WTC11 (cell line): ENCODE data around the gene CCDC158. TPM values are rescaled to one million over a fixed set of nuclear protein-coding genes. Genes with fewer than 3 reads are reported as not detected.

Experiments
- ATAC-seq: fragments of 200-7000 bp; cut with Tn5 transposase; 2 replicates; pipeline ENCODE4 v1.10.0; 2021; ENCODE audit warnings: mild to moderate bottlenecking, moderate library complexity
- CTCF ChIA-PET: fragments of 300-600 bp; sonication (Branson Sonifier 250); formaldehyde crosslinking; loops from one replicate; lab custom pipeline; 2021; ENCODE audit warnings: antibody characterized with exemption; lab: Charles Lee
- POLR2A ChIA-PET: fragments of 350-600 bp; sonication (Branson Sonifier 250); formaldehyde crosslinking; loops from one replicate; lab custom pipeline; 2021; ENCODE audit warnings: antibody characterized with exemption; lab: Charles Lee
- DNase-seq: peaks from one replicate; pipeline ENCODE4 v3.0.0; 2021; ENCODE audit warnings: low spot score
- H3K27ac Mint-ChIP-seq: 2 replicates; pipeline ENCODE4 v1.8.0; 2021; ENCODE audit warnings: mixed read lengths
- H3K27me3 Mint-ChIP-seq: 2 replicates; pipeline ENCODE4 v1.8.0; 2021; ENCODE audit warnings: low read depth, mild to moderate bottlenecking, moderate library complexity, mixed read lengths
- H3K36me3 Mint-ChIP-seq: 2 replicates; pipeline ENCODE4 v1.8.0; 2021; ENCODE audit warnings: mixed read lengths
- H3K4me1 Mint-ChIP-seq: 2 replicates; pipeline ENCODE4 v1.8.0; 2022; ENCODE audit warnings: mixed read lengths
- H3K4me3 Mint-ChIP-seq: 2 replicates; pipeline ENCODE4 v1.8.0; 2021; ENCODE audit warnings: mild to moderate bottlenecking, moderate library complexity, mixed read lengths
- H3K9me3 Mint-ChIP-seq: 2 replicates; pipeline ENCODE4 v1.8.0; 2021; ENCODE audit warnings: mixed read lengths
- CREB1 ChIP-seq: sonication (generic); formaldehyde crosslinking; IDR thresholded peaks from 2 replicates; pipeline ENCODE4 v1.8.0; 2023; ENCODE audit warnings: mild to moderate bottlenecking, missing genetic modification reagents
- ELF4 ChIP-seq: sonication (generic); formaldehyde crosslinking; IDR thresholded peaks from 2 replicates; pipeline ENCODE4 v1.8.1; 2022; ENCODE audit warnings: low read depth, mild to moderate bottlenecking, moderate library complexity, missing genetic modification reagents
- GRHL2 ChIP-seq: fragments of 250-450 bp; sonication (Bioruptor Pico); IDR thresholded peaks from 2 replicates; pipeline ENCODE4 v1.8.0; 2022; ENCODE audit warnings: mild to moderate bottlenecking, moderate library complexity; ENCODE audit not compliant: insufficient replicate concordance, severe bottlenecking
- NFE2L1 ChIP-seq: sonication (generic); formaldehyde crosslinking; IDR thresholded peaks from 2 replicates; pipeline ENCODE4 v1.8.1; 2023; ENCODE audit warnings: missing genetic modification reagents
- RELA ChIP-seq: sonication (generic); formaldehyde crosslinking; IDR thresholded peaks from 2 replicates; pipeline ENCODE4 v1.8.1; 2022; ENCODE audit warnings: missing genetic modification reagents, mild to moderate bottlenecking, borderline replicate concordance
- SP1 ChIP-seq: sonication (generic); formaldehyde crosslinking; conservative IDR thresholded peaks from 2 replicates; pipeline ENCODE4 v1.8.1; 2022; ENCODE audit warnings: missing genetic modification reagents
- TEAD1 ChIP-seq: sonication (generic); formaldehyde crosslinking; IDR thresholded peaks from 2 replicates; pipeline ENCODE4 v1.8.0; 2022; ENCODE audit warnings: mild to moderate bottlenecking, missing genetic modification reagents
- ZNF121 ChIP-seq: sonication (generic); formaldehyde crosslinking; IDR thresholded peaks from 2 replicates; pipeline ENCODE4 v1.8.0; 2023; ENCODE audit warnings: missing genetic modification reagents
- ZNF138 ChIP-seq: sonication (generic); formaldehyde crosslinking; conservative IDR thresholded peaks from 2 replicates; pipeline ENCODE4 v1.8.1; 2022; ENCODE audit warnings: mild to moderate bottlenecking, moderate library complexity, missing genetic modification reagents
- ZNF396 ChIP-seq: fragments of 250-450 bp; sonication (Bioruptor Pico); IDR thresholded peaks from 2 replicates; pipeline ENCODE4 v1.8.0; 2021; ENCODE audit warnings: mild to moderate bottlenecking, moderate library complexity, borderline replicate concordance
- total RNA-seq: library from RNA; stranded (reverse); gene quantifications from 3 replicates; pipeline ENCODE4 v1.2.3, GENCODE V29; 2021
- TF ChIP-seq, protein P1 (sequence below): sonication (generic); formaldehyde crosslinking; IDR thresholded peaks from 2 replicates; pipeline ENCODE4 v1.8.0; 2022; ENCODE audit warnings: mild to moderate bottlenecking, missing genetic modification reagents
- TF ChIP-seq, protein P2 (sequence below): sonication (generic); formaldehyde crosslinking; IDR thresholded peaks from 2 replicates; pipeline ENCODE4 v1.8.1; 2022; ENCODE audit warnings: mild to moderate bottlenecking, missing genetic modification reagents, moderate library complexity, borderline replicate concordance
- TF ChIP-seq, protein P3 (sequence below): sonication (generic); formaldehyde crosslinking; conservative IDR thresholded peaks from 2 replicates; pipeline ENCODE4 v1.8.1; 2023; ENCODE audit warnings: mild to moderate bottlenecking, low read depth, missing genetic modification reagents, moderate library complexity
- TF ChIP-seq, protein P4 (sequence below): fragments of 250-450 bp; sonication (Bioruptor Pico); IDR thresholded peaks from 2 replicates; pipeline ENCODE4 v1.9.0; 2021; ENCODE audit warnings: moderate library complexity, mild to moderate bottlenecking, inconsistent platforms, borderline replicate concordance
- TF ChIP-seq, protein P5 (sequence below): sonication (generic); formaldehyde crosslinking; IDR thresholded peaks from 2 replicates; pipeline ENCODE4 v1.8.1; 2023; ENCODE audit warnings: mild to moderate bottlenecking, missing genetic modification reagents
- TF ChIP-seq, protein P6 (sequence below): sonication (generic); formaldehyde crosslinking; IDR thresholded peaks from 2 replicates; pipeline ENCODE4 v1.8.1; 2023; ENCODE audit warnings: mild to moderate bottlenecking, missing genetic modification reagents
- TF ChIP-seq, protein P7 (sequence below): sonication (generic); formaldehyde crosslinking; IDR thresholded peaks from 2 replicates; pipeline ENCODE4 v1.8.0; 2022; ENCODE audit warnings: mild to moderate bottlenecking, missing genetic modification reagents

Gene CCDC158
- total RNA-seq, 1 experiment from 2014 or later = 0.15 TPM

DNA sequence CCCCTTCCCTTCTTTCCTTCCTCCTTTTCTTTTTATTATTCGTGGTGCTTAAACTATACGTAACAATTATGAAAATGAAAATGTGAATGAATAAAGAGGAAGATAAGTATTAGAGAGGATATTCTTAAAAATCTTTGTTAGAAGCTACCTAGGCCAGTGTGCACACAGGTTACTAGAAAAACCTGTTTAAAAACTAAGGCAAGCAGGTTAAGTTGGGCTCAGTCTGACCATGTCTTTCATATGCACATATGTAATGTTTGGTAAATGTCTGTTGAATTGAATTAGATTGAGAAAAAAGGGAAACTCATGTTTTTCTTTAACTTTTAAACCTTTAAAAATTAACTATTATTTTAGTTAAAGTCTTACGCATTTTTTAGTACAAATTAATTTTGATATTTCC is 21.9 kb upstream of the CCDC158 start:
- DNase-seq = no peak
- TF ChIP-seq, protein P1, sequence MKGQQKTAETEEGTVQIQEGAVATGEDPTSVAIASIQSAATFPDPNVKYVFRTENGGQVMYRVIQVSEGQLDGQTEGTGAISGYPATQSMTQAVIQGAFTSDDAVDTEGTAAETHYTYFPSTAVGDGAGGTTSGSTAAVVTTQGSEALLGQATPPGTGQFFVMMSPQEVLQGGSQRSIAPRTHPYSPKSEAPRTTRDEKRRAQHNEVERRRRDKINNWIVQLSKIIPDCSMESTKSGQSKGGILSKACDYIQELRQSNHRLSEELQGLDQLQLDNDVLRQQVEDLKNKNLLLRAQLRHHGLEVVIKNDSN (CRISPR knock-in tag) = no peak
- TF ChIP-seq, protein P2, sequence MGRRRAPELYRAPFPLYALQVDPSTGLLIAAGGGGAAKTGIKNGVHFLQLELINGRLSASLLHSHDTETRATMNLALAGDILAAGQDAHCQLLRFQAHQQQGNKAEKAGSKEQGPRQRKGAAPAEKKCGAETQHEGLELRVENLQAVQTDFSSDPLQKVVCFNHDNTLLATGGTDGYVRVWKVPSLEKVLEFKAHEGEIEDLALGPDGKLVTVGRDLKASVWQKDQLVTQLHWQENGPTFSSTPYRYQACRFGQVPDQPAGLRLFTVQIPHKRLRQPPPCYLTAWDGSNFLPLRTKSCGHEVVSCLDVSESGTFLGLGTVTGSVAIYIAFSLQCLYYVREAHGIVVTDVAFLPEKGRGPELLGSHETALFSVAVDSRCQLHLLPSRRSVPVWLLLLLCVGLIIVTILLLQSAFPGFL (CRISPR knock-in tag) = no peak
- POLR2A ChIA-PET = interaction anchor here (0.6 kb wide), 1 partner anchor 203 kb away, joined by 3 read pairs; no protein-coding TSS in a partner anchor
- peak; percentile 59 for ATAC-seq
- H3K27ac Mint-ChIP-seq = peak overlapping the region; percentile 81
- no peaks in the 10 kb centered on the region for H3K27me3 Mint-ChIP-seq
- CTCF ChIA-PET = interaction anchor here (0.9 to 1.6 kb wide), 2 partner anchors 62 to 315 kb away, joined by 3 to 6 read pairs; no protein-coding TSS in a partner anchor
- peaks cover 11% of the 10 kb centered on the region for H3K36me3 Mint-ChIP-seq
- peak overlapping the region; percentile 33 for H3K4me3 Mint-ChIP-seq
- H3K4me1 Mint-ChIP-seq = peaks cover 31% of the 10 kb centered on the region
- H3K9me3 Mint-ChIP-seq = peaks cover 15% of the 10 kb centered on the region

DNA sequence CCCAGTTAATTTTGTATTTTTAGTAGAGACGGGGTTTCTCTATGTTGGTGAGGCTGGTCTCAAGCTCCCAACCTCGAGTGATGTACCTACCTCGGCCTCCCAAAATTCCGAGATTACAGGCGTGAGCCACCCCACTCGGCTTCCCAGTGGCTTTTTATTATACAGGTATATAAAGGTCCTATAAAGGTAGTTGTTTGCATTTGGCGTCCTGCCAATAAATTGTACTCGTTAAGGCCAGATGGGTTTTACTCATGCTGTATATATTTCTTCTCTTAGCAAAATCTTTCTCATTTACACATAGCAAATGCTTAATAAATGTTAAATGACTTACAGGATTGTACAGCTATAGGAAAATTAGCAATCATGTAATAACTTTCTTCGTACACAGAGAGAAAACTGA is 20.9 kb upstream of the CCDC158 start:
- TF ChIP-seq CREB1 (CRISPR knock-in tag) (no peak), ELF4 (CRISPR knock-in tag) (no peak), TEAD1 (CRISPR knock-in tag) (no peak), ZNF138 (no peak), ZNF121 (no peak), RELA (no peak)
- TF ChIP-seq, protein P3, sequence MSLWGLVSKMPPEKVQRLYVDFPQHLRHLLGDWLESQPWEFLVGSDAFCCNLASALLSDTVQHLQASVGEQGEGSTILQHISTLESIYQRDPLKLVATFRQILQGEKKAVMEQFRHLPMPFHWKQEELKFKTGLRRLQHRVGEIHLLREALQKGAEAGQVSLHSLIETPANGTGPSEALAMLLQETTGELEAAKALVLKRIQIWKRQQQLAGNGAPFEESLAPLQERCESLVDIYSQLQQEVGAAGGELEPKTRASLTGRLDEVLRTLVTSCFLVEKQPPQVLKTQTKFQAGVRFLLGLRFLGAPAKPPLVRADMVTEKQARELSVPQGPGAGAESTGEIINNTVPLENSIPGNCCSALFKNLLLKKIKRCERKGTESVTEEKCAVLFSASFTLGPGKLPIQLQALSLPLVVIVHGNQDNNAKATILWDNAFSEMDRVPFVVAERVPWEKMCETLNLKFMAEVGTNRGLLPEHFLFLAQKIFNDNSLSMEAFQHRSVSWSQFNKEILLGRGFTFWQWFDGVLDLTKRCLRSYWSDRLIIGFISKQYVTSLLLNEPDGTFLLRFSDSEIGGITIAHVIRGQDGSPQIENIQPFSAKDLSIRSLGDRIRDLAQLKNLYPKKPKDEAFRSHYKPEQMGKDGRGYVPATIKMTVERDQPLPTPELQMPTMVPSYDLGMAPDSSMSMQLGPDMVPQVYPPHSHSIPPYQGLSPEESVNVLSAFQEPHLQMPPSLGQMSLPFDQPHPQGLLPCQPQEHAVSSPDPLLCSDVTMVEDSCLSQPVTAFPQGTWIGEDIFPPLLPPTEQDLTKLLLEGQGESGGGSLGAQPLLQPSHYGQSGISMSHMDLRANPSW (CRISPR knock-in tag) = no peak
- TF ChIP-seq, protein P4, sequence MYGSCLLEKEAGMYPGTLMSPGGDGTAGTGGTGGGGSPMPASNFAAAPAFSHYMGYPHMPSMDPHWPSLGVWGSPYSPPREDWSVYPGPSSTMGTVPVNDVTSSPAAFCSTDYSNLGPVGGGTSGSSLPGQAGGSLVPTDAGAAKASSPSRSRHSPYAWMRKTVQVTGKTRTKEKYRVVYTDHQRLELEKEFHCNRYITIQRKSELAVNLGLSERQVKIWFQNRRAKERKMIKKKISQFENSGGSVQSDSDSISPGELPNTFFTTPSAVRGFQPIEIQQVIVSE (CRISPR knock-in tag) = no peak
- DNase-seq (no peak), ATAC-seq (no peak)
- H3K4me3 Mint-ChIP-seq = no peak overlapping the region
- no peaks in the 10 kb centered on the region for H3K27me3 Mint-ChIP-seq
- H3K9me3 Mint-ChIP-seq = peaks cover 15% of the 10 kb centered on the region
- no peak overlapping the region for H3K27ac Mint-ChIP-seq
- peaks cover 31% of the 10 kb centered on the region for H3K4me1 Mint-ChIP-seq
- ChIA-PET POLR2A (interaction anchor here (0.6 kb wide), 1 partner anchor 35 kb away, joined by 3 read pairs; no protein-coding TSS in a partner anchor), CTCF (interaction anchor here (1.5 to 1.6 kb wide), 2 partner anchors 12 to 63 kb away, joined by 3 to 6 read pairs; no protein-coding TSS in a partner anchor)
- peaks cover 11% of the 10 kb centered on the region for H3K36me3 Mint-ChIP-seq

DNA sequence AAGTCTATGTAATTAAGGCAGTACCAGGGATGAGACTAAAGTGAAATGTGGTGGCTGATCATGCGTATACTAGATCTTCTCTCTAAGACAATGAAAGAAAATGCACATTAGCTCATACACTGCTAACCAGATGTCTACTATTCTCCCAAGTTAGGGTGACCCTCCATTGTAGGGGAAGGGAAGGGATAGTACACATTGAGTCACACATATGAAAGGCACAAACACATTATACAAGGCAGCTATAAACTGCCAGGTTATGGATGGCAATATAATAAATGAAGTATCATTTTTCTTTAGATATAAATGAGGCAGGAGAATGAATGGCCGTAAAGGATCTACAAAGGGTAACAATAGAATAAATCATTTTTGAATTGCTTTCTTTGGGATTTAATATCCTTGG is 18.6 kb upstream of the CCDC158 start:
- H3K27ac Mint-ChIP-seq = no peak overlapping the region
- H3K9me3 Mint-ChIP-seq = peaks cover 15% of the 10 kb centered on the region
- ChIA-PET CTCF (no interaction called here), POLR2A (no interaction called here)
- H3K27me3 Mint-ChIP-seq = no peaks in the 10 kb centered on the region
- peaks cover 55% of the 10 kb centered on the region for H3K4me1 Mint-ChIP-seq
- H3K4me3 Mint-ChIP-seq = no peak overlapping the region
- DNase-seq (no peak), ATAC-seq (no peak)
- peaks cover 11% of the 10 kb centered on the region for H3K36me3 Mint-ChIP-seq
- no peak for TF ChIP-seq NFE2L1 (CRISPR knock-in tag)
- TF ChIP-seq, protein P5, sequence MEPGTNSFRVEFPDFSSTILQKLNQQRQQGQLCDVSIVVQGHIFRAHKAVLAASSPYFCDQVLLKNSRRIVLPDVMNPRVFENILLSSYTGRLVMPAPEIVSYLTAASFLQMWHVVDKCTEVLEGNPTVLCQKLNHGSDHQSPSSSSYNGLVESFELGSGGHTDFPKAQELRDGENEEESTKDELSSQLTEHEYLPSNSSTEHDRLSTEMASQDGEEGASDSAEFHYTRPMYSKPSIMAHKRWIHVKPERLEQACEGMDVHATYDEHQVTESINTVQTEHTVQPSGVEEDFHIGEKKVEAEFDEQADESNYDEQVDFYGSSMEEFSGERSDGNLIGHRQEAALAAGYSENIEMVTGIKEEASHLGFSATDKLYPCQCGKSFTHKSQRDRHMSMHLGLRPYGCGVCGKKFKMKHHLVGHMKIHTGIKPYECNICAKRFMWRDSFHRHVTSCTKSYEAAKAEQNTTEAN (CRISPR knock-in tag) = no peak
- TF ChIP-seq, protein P6, sequence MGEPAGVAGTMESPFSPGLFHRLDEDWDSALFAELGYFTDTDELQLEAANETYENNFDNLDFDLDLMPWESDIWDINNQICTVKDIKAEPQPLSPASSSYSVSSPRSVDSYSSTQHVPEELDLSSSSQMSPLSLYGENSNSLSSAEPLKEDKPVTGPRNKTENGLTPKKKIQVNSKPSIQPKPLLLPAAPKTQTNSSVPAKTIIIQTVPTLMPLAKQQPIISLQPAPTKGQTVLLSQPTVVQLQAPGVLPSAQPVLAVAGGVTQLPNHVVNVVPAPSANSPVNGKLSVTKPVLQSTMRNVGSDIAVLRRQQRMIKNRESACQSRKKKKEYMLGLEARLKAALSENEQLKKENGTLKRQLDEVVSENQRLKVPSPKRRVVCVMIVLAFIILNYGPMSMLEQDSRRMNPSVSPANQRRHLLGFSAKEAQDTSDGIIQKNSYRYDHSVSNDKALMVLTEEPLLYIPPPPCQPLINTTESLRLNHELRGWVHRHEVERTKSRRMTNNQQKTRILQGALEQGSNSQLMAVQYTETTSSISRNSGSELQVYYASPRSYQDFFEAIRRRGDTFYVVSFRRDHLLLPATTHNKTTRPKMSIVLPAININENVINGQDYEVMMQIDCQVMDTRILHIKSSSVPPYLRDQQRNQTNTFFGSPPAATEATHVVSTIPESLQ (CRISPR knock-in tag) = no peak
- TF ChIP-seq ZNF396 (CRISPR knock-in tag) = no peak
- no peak for TF ChIP-seq GRHL2
- TF ChIP-seq, protein P7, sequence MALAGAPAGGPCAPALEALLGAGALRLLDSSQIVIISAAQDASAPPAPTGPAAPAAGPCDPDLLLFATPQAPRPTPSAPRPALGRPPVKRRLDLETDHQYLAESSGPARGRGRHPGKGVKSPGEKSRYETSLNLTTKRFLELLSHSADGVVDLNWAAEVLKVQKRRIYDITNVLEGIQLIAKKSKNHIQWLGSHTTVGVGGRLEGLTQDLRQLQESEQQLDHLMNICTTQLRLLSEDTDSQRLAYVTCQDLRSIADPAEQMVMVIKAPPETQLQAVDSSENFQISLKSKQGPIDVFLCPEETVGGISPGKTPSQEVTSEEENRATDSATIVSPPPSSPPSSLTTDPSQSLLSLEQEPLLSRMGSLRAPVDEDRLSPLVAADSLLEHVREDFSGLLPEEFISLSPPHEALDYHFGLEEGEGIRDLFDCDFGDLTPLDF = no peak
- TF ChIP-seq SP1 (CRISPR knock-in tag) = no peak
- no peak for TF ChIP-seq ZNF138
